ENCODE results near the gene C1orf115. TPM values are rescaled to one million over a fixed set of nuclear protein-coding genes. Genes with fewer than 3 reads are reported as not detected.

The C1orf115 gene
- total RNA-seq, 8 experiments from 2014 or later = 0.46 to 8.6 (median 1.8) TPM

GRCh38 chr1:220697326-220697725 is 7.2 kb downstream of the C1orf115 start:
- no peak for ATAC-seq (replicated peaks in 6 of 8)
- in situ Hi-C loops (cut with MboI; ENCODE audit: low pct_unique_long_range_greater_than_20kb in 2 of 9, low sequenced_read_pairs in 9 of 9, unreplicated experiment in 9 of 9) = no loop called here
- Histone ChIP-seq H3K4me3 (no peak overlapping the region), H3K27ac (no peak overlapping the region), H3K4me1 (replicated peaks in 1 of 2) (peaks cover 0 to 10% of the 10 kb centered on the region in 2 donors)
- WGBS, 10 experiments = 80 to 100% (median 90%) methylated on average over 1 to 6 of the region's 6 CpGs; no CpG with 5 or more reads in 4 of the 10 experiments

GRCh38 chr1:220698607-220699016 is 8.4 kb downstream of the C1orf115 start:
- in situ Hi-C loops (cut with MboI; ENCODE audit: low pct_unique_long_range_greater_than_20kb in 2 of 9, low sequenced_read_pairs in 9 of 9, unreplicated experiment in 9 of 9) = no loop called here
- H3K4me1 ChIP-seq (replicated peaks in 1 of 2) = peaks cover 0 to 10% of the 10 kb centered on the region in 2 donors
- no peak overlapping the region for H3K27ac ChIP-seq
- no peak overlapping the region for H3K4me3 ChIP-seq
- WGBS, 10 experiments = 38 to 71% (median 59%) methylated on average over 1 to 5 of the region's 5 CpGs; no CpG with 5 or more reads in 1 of the 10 experiments
- no peak for ATAC-seq (replicated peaks in 6 of 8)

GRCh38 chr1:220699044-220699443 is 8.9 kb downstream of the C1orf115 start:
- WGBS, 10 experiments = 25 to 100% (median 78%) methylated on average over 1 to 3 of the region's 3 CpGs; no CpG with 5 or more reads in 2 of the 10 experiments
- ATAC-seq (replicated peaks in 6 of 8) = no peak
- H3K4me3 ChIP-seq = no peak overlapping the region
- H3K27ac ChIP-seq = no peak overlapping the region
- in situ Hi-C loops (cut with MboI; ENCODE audit: low pct_unique_long_range_greater_than_20kb in 2 of 9, low sequenced_read_pairs in 9 of 9, unreplicated experiment in 9 of 9) = no loop called here
- peaks cover 0 to 10% of the 10 kb centered on the region in 2 donors for H3K4me1 ChIP-seq (replicated peaks in 1 of 2)

GRCh38 chr1:220700556-220701179 is 10.5 kb downstream of the C1orf115 start:
- in situ Hi-C loops (cut with MboI; ENCODE audit: low pct_unique_long_range_greater_than_20kb in 2 of 9, low sequenced_read_pairs in 9 of 9, unreplicated experiment in 9 of 9) = no loop called here

GRCh38 chr1:220701974-220702373 is 11.8 kb downstream of the C1orf115 start:
- H3K4me1 ChIP-seq (replicated peaks in 1 of 2) = peaks cover 0 to 10% of the 10 kb centered on the region in 2 donors
- 38 to 100% (median 94%) methylated on average over 3 to 6 of the region's 6 CpGs; no CpG with 5 or more reads in 3 of the 10 experiments for WGBS, 10 experiments
- in situ Hi-C loops (cut with MboI; ENCODE audit: low pct_unique_long_range_greater_than_20kb in 2 of 9, low sequenced_read_pairs in 9 of 9, unreplicated experiment in 9 of 9) = no loop called here
- no peak for ATAC-seq (replicated peaks in 6 of 8)
- H3K4me3 ChIP-seq = no peak overlapping the region
- no peak overlapping the region for H3K27ac ChIP-seq

More at GRCh38 chr1:220700556-220701179, 10.5 kb downstream of the C1orf115 start:
- no peak overlapping the region for H3K27ac ChIP-seq
- ATAC-seq (replicated peaks in 6 of 8) = peak in 6 of 8 experiments; percentile 33 to 70 (median 62)
- no peak overlapping the region for H3K4me3 ChIP-seq
- H3K4me1 ChIP-seq (replicated peaks in 1 of 2) = peaks cover 0 to 10% of the 10 kb centered on the region in 2 donors
- 0 to 89% (median 35%) methylated on average over 1 to 2 of the region's 2 CpGs; no CpG with 5 or more reads in 2 of the 10 experiments for WGBS, 10 experiments

GRCh38 chr1:220702733-220703270 is 12.6 kb downstream of the C1orf115 start:
- peak in 2 of 8 experiments; percentile 50 for ATAC-seq (replicated peaks in 6 of 8)
- WGBS, 10 experiments = 13 to 78% (median 60%) methylated on average over 1 to 4 of the region's 5 CpGs; no CpG with 5 or more reads in 2 of the 10 experiments
- Histone ChIP-seq H3K27ac (no peak overlapping the region), H3K4me3 (no peak overlapping the region), H3K4me1 (replicated peaks in 1 of 2) (peaks cover 0 to 10% of the 10 kb centered on the region in 2 donors)
- in situ Hi-C loops (cut with MboI; ENCODE audit: low pct_unique_long_range_greater_than_20kb in 2 of 9, low sequenced_read_pairs in 9 of 9, unreplicated experiment in 9 of 9) = no loop called here

GRCh38 chr1:220703305-220703704 is 13.1 kb downstream of the C1orf115 start:
- in situ Hi-C loops (cut with MboI; ENCODE audit: low pct_unique_long_range_greater_than_20kb in 2 of 9, low sequenced_read_pairs in 9 of 9, unreplicated experiment in 9 of 9) = no loop called here

GRCh38 chr1:220705782-220706181 is 15.6 kb downstream of the C1orf115 start:
- Histone ChIP-seq H3K4me3 (no peak overlapping the region), H3K27ac (no peak overlapping the region), H3K4me1 (replicated peaks in 1 of 2) (peaks cover 0 to 5% of the 10 kb centered on the region in 2 donors)
- in situ Hi-C loops (cut with MboI; ENCODE audit: low pct_unique_long_range_greater_than_20kb in 2 of 9, low sequenced_read_pairs in 9 of 9, unreplicated experiment in 9 of 9) = no loop called here
- no peak for ATAC-seq (replicated peaks in 6 of 8)
- WGBS, 10 experiments = 50 to 100% (median 83%) methylated on average over 1 to 6 of the region's 7 CpGs

More at GRCh38 chr1:220703305-220703704, 13.1 kb downstream of the C1orf115 start:
- Histone ChIP-seq H3K27ac (no peak overlapping the region), H3K4me1 (replicated peaks in 1 of 2) (peaks cover 0 to 10% of the 10 kb centered on the region in 2 donors), H3K4me3 (no peak overlapping the region)
- ATAC-seq (replicated peaks in 6 of 8) = peak in 1 of 8 experiments; percentile 24
- WGBS, 10 experiments = 22 to 100% (median 79%) methylated on average over 1 to 4 of the region's 4 CpGs; no CpG with 5 or more reads in 3 of the 10 experiments

- no peaks in the 10 kb centered on the region for H3K4me1 ChIP-seq (replicated peaks in 1 of 2)
- H3K27ac ChIP-seq = no peak overlapping the region
- in situ Hi-C loops (cut with MboI; ENCODE audit: low pct_unique_long_range_greater_than_20kb in 2 of 9, low sequenced_read_pairs in 9 of 9, unreplicated experiment in 9 of 9) = no loop called here
- ATAC-seq (replicated peaks in 6 of 8) = peak in 2 of 8 experiments; percentile 59 to 79
- 0 to 96% (median 80%) methylated on average over 2 to 7 of the region's 9 CpGs; no CpG with 5 or more reads in 5 of the 10 experiments for WGBS, 10 experiments
- H3K4me3 ChIP-seq = no peak overlapping the region
Measured at GRCh38 chr1:220706480-220706879, 16.3 kb downstream of the C1orf115 start.

- Histone ChIP-seq H3K27ac (no peak overlapping the region), H3K4me1 (replicated peaks in 1 of 2) (no peaks in the 10 kb centered on the region), H3K4me3 (no peak overlapping the region)
- in situ Hi-C loops (cut with MboI; ENCODE audit: low pct_unique_long_range_greater_than_20kb in 2 of 9, low sequenced_read_pairs in 9 of 9, unreplicated experiment in 9 of 9) = no loop called here
- 21 to 90% (median 86%) methylated on average over 2 to 10 of the region's 10 CpGs; no CpG with 5 or more reads in 4 of the 10 experiments for WGBS, 10 experiments
- ATAC-seq (replicated peaks in 6 of 8) = peak in 1 of 8 experiments; percentile 24
Measured at GRCh38 chr1:220707160-220707559, 17.0 kb downstream of the C1orf115 start.

- H3K27ac ChIP-seq = no peak overlapping the region
- no peaks in the 10 kb centered on the region for H3K4me1 ChIP-seq (replicated peaks in 1 of 2)
- WGBS, 10 experiments = 0 to 88% (median 77%) methylated on average over 1 to 4 of the region's 4 CpGs; no CpG with 5 or more reads in 3 of the 10 experiments
- in situ Hi-C loops (cut with MboI; ENCODE audit: low pct_unique_long_range_greater_than_20kb in 2 of 9, low sequenced_read_pairs in 9 of 9, unreplicated experiment in 9 of 9) = no loop called here
- H3K4me3 ChIP-seq = no peak overlapping the region
- ATAC-seq (replicated peaks in 6 of 8) = no peak
Measured at GRCh38 chr1:220708244-220708643, 18.1 kb downstream of the C1orf115 start.

- Histone ChIP-seq H3K4me1 (replicated peaks in 1 of 2) (no peaks in the 10 kb centered on the region), H3K4me3 (no peak overlapping the region), H3K27ac (no peak overlapping the region)
- WGBS, 10 experiments = 0 to 100% (median 74%) methylated on average over 1 to 6 of the region's 9 CpGs
- ATAC-seq (replicated peaks in 6 of 8) = no peak
- in situ Hi-C loops (cut with MboI; ENCODE audit: low pct_unique_long_range_greater_than_20kb in 2 of 9, low sequenced_read_pairs in 9 of 9, unreplicated experiment in 9 of 9) = no loop called here
Measured at GRCh38 chr1:220708936-220709801, 19.0 kb downstream of the C1orf115 start.

GRCh38 chr1:220710333-220710732 is 20.2 kb downstream of the C1orf115 start:
- no peak for ATAC-seq (replicated peaks in 6 of 8)

More at GRCh38 chr1:220710333-220710732, 20.2 kb downstream of the C1orf115 start:
- Histone ChIP-seq H3K4me1 (replicated peaks in 1 of 2) (no peaks in the 10 kb centered on the region), H3K4me3 (no peak overlapping the region), H3K27ac (no peak overlapping the region)
- in situ Hi-C loops (cut with MboI; ENCODE audit: low pct_unique_long_range_greater_than_20kb in 2 of 9, low sequenced_read_pairs in 9 of 9, unreplicated experiment in 9 of 9) = no loop called here
- WGBS, 10 experiments = 80% methylated on average over 1 of the region's 4 CpGs; no CpG with 5 or more reads in 8 of the 10 experiments

Measured in motor neuron (in vitro differentiated cells).